T-cell (primary cell): Measurements from ENCODE around the gene B4GALT3. TPM values are rescaled to one million over a fixed set of nuclear protein-coding genes. Genes with fewer than 3 reads are reported as not detected.
A peak's percentile ranks its signal among the peaks of the same experiment; 100 is the strongest.

ENCODE experiments used
- ATAC-seq, 4 experiments: fragments of 200-7000 bp in 3 of 4; fragments of 150-1000 bp in 1 of 4; cut with Tn5 transposase; replicated peaks in 1 of 4; 1 replicate in 3 of 4; 2 replicates in 1 of 4; pipeline ENCODE4 v1.10.0; 2021; ENCODE audit warnings: moderate library complexity in 3 of 4, mild to moderate bottlenecking in 2 of 4, moderate number of reproducible peaks in 1 of 4
- CTCF ChIA-PET, 2 donors: fragments of 300-600 bp; sonication (Branson Sonifier 250); formaldehyde crosslinking; loops; one replicate each; lab custom pipeline; 2022; ENCODE audit warnings: antibody characterized with exemption in 2 of 2; lab: Charles Lee
- POLR2A ChIA-PET, 2 donors: fragments of 300-600 bp; sonication (Branson Sonifier 250); formaldehyde crosslinking; loops; one replicate each; lab custom pipeline; 2022; ENCODE audit warnings: antibody characterized with exemption in 2 of 2; lab: Charles Lee
- DNase-seq, 35 experiments: peaks; one replicate each; pipeline versions ENCODE4 v3.0.0 to v3.0.0-alpha.2; 2013 to 2023
- H3K27ac ChIP-seq: one replicate; pipeline ENCODE4 v1.5.1; 2013; ENCODE audit warnings: low read length
- H3K27me3 ChIP-seq, 2 experiments: replicated peaks in 1 of 2; 1 replicate in 1 of 2; 2 replicates in 1 of 2; pipeline versions ENCODE4 v1.6.1 to v1.7.0; 2013; ENCODE audit warnings: low read length in 1 of 2, mixed read lengths in 1 of 2; ENCODE audit not compliant: control insufficient read depth in 2 of 2, insufficient read depth in 2 of 2; ENCODE audit errors: extremely low read depth in 1 of 2
- H3K36me3 ChIP-seq, 2 donors: 1 replicate in 1 of 2; 2 replicates in 1 of 2; pipeline versions ENCODE4 v1.6.1 to v1.7.0; 2013; ENCODE audit warnings: low read length in 1 of 2; ENCODE audit not compliant: control insufficient read depth in 2 of 2, insufficient read depth in 1 of 2; ENCODE audit errors: extremely low read depth in 1 of 2
- H3K4me1 ChIP-seq, 2 experiments: 1 replicate in 1 of 2; 2 replicates in 1 of 2; pipeline versions ENCODE4 v1.6.1 to v1.7.0; 2013; ENCODE audit warnings: low read length in 2 of 2, mixed read lengths in 1 of 2; ENCODE audit not compliant: insufficient read depth in 2 of 2, control insufficient read depth in 1 of 2; ENCODE audit errors: extremely low read depth in 1 of 2
- H3K4me3 ChIP-seq, 2 donors: 1 replicate in 1 of 2; 2 replicates in 1 of 2; pipeline versions ENCODE4 v1.5.1 to v1.7.0; 2013; ENCODE audit warnings: mild to moderate bottlenecking in 2 of 2, low read length in 1 of 2, moderate library complexity in 1 of 2; ENCODE audit not compliant: control insufficient read depth in 1 of 2; ENCODE audit errors: extremely low read depth in 1 of 2
- H3K9me3 ChIP-seq: 2 replicates; pipeline ENCODE4 v1.7.0; 2013
- H3K27ac Mint-ChIP-seq, 2 donors: one replicate each; pipeline ENCODE4 v1.8.0; 2020 to 2021; ENCODE audit warnings: mild to moderate bottlenecking in 2 of 2, mixed read lengths in 2 of 2
- H3K27me3 Mint-ChIP-seq, 2 donors: one replicate each; pipeline ENCODE4 v1.8.0; 2021 to 2022; ENCODE audit warnings: mixed read lengths in 2 of 2
- H3K36me3 Mint-ChIP-seq: one replicate; pipeline ENCODE4 v1.8.0; 2021; ENCODE audit warnings: mixed read lengths
- H3K4me1 Mint-ChIP-seq, 3 donors: one replicate each; pipeline ENCODE4 v1.8.0; 2020 to 2022; ENCODE audit warnings: mixed read lengths in 3 of 3, mild to moderate bottlenecking in 1 of 3
- H3K4me3 Mint-ChIP-seq, 3 donors: one replicate each; pipeline ENCODE4 v1.8.0; 2020 to 2022; ENCODE audit warnings: mild to moderate bottlenecking in 3 of 3, mixed read lengths in 3 of 3, moderate library complexity in 3 of 3
- H3K9me3 Mint-ChIP-seq, 3 donors: one replicate each; pipeline ENCODE4 v1.8.0; 2020 to 2022; ENCODE audit warnings: mixed read lengths in 3 of 3
- WGBS: methylation state at CpG from one replicate; pipeline ENCODE4 v1.1.5; 2013; ENCODE audit warnings: missing lambda C conversion rate; ENCODE audit not compliant: insufficient coverage; 5-methylcytosine and 5-hydroxymethylcytosine counted together
- total RNA-seq, 35 experiments: library from RNA in 6 of 35; stranded (reverse) in 6 of 35; fragments of 120-200 nt in 1 of 35; gene quantifications; one replicate each; pipeline versions ENCODE4 v1.2.1 to v1.2.4 and lab custom pipeline; 2013 to 2026

Gene B4GALT3
- total RNA-seq, 5 donors from 2014 or later (not counting 1 experiment from before 2014, with no cell fraction given): 48.4 to 77.8 (median 69.3) TPM

GRCh38 chr1:161218301-161219077 lies 41.2 kb upstream of the B4GALT3 start:
- CTCF ChIA-PET: interaction anchor here in 1 of 2 donors (0.5 to 1.3 kb wide), 4 partner anchors 9 to 87 kb away, joined by 3 to 4 read pairs (median 4); partner anchors contain the start of gene PPOX
- WGBS: 65% methylated on average over 2 of the region's 8 CpGs
- POLR2A ChIA-PET: interaction anchor here in 1 of 2 donors (0.5 to 0.6 kb wide), 3 partner anchors 10 to 53 kb away, joined by 3 to 4 read pairs (median 3); no protein-coding TSS in a partner anchor

GRCh38 chr1:161217831-161218230 lies 40.5 kb upstream of the B4GALT3 start:
- Histone ChIP-seq H3K4me3 (no peak overlapping the region), H3K4me1 (peaks cover 21 to 29% of the 10 kb centered on the region in 2 experiments), H3K9me3 (no peaks in the 10 kb centered on the region), H3K27ac (peak overlapping the region; percentile 20), H3K36me3 (peaks cover 0 to 18% of the 10 kb centered on the region in 2 donors), H3K27me3 (no peaks in the 10 kb centered on the region)
- Mint-ChIP-seq H3K27me3 (no peaks in the 10 kb centered on the region), H3K4me1 (peaks cover 49 to 60% (median 55%) of the 10 kb centered on the region in 3 donors), H3K4me3 (peak overlapping the region in 2 of 3 donors; percentile 45 to 69), H3K9me3 (no peaks in the 10 kb centered on the region), H3K36me3 (peaks cover 22% of the 10 kb centered on the region), H3K27ac (peak overlapping the region; percentile 94 to 97)
- CTCF ChIA-PET: interaction anchor here in 1 of 2 donors (0.6 to 1.3 kb wide), 4 partner anchors 8 to 32 kb away, joined by 3 to 4 read pairs (median 3); partner anchors contain the start of gene TOMM40L
- POLR2A ChIA-PET: interaction anchor here (0.6 kb wide), 2 partner anchors 41 to 53 kb away, joined by 4 to 9 read pairs; partner anchors contain the start of gene PCP4L1 (in 1 of the 2)
- DNase-seq (no peak), ATAC-seq (no peak)
- 69% methylated on average over 3 of the region's 6 CpGs for WGBS

More at GRCh38 chr1:161218301-161219077, 41.2 kb upstream of the B4GALT3 start:
- no peaks in the 10 kb centered on the region for H3K27me3 Mint-ChIP-seq
- peak overlapping the region; percentile 20 for H3K27ac ChIP-seq
- H3K4me3 Mint-ChIP-seq: peak overlapping the region in 2 of 3 donors; percentile 18 to 69
- peaks cover 16% of the 10 kb centered on the region for H3K36me3 Mint-ChIP-seq
- peaks cover 49 to 60% (median 55%) of the 10 kb centered on the region in 3 donors for H3K4me1 Mint-ChIP-seq
- peaks cover 0 to 11% of the 10 kb centered on the region in 2 donors for H3K36me3 ChIP-seq
- peak; percentile 47 to 72 (median 62) for ATAC-seq
- no peaks in the 10 kb centered on the region for H3K9me3 ChIP-seq
- H3K9me3 Mint-ChIP-seq: no peaks in the 10 kb centered on the region
- peak overlapping the region; percentile 94 to 97 for H3K27ac Mint-ChIP-seq
- no peaks in the 10 kb centered on the region for H3K27me3 ChIP-seq
- no peak overlapping the region for H3K4me3 ChIP-seq
- peak in 1 of 35 experiments; percentile 20 for DNase-seq
- peaks cover 21 to 29% of the 10 kb centered on the region in 2 experiments for H3K4me1 ChIP-seq

- Histone ChIP-seq H3K9me3 (no peaks in the 10 kb centered on the region), H3K36me3 (peaks cover 0 to 24% of the 10 kb centered on the region in 2 donors), H3K27me3 (no peaks in the 10 kb centered on the region), H3K4me1 (peaks cover 21 to 29% of the 10 kb centered on the region in 2 experiments), H3K27ac (no peak overlapping the region), H3K4me3 (no peak overlapping the region)
- WGBS: 75% methylated on average over 6 of the region's 7 CpGs
- ChIA-PET CTCF (interaction anchor here in 1 of 2 donors (0.8 to 1.3 kb wide), 4 partner anchors 8 to 11 kb away, joined by 3 to 5 read pairs (median 4); partner anchors contain the start of gene TOMM40L), POLR2A (interaction anchor here in 1 of 2 donors (0.6 to 0.7 kb wide), 2 partner anchors 9 to 41 kb away, joined by 3 to 9 read pairs; partner anchors contain the start of genes PCP4L1 and TOMM40L)
- Mint-ChIP-seq H3K36me3 (peaks cover 28% of the 10 kb centered on the region), H3K27ac (peak overlapping the region; percentile 94 to 97), H3K9me3 (no peaks in the 10 kb centered on the region), H3K4me1 (peaks cover 49 to 57% (median 54%) of the 10 kb centered on the region in 3 donors), H3K27me3 (no peaks in the 10 kb centered on the region), H3K4me3 (peak overlapping the region; percentile 40 to 69 (median 52))
- no peak for DNase-seq
- ATAC-seq: no peak
Measured at GRCh38 chr1:161216945-161217712, 39.8 kb upstream of the B4GALT3 start.

GRCh38 chr1:161215076-161215475 lies 37.8 kb upstream of the B4GALT3 start, which contains the start of gene FCER1G:
FCER1G (plus strand) TSS chr1:161215295; CDS start chr1:161215322, 27 bp downstream.
- ATAC-seq (no peak), DNase-seq (no peak)
- H3K4me3 ChIP-seq: peak within 1 kb of the TSS in 1 of 2 donors; percentile 46
- Mint-ChIP-seq H3K4me3 (peak within 1 kb of the TSS; percentile 34 to 70 (median 36)), H3K9me3 (no peaks in the 10 kb centered on the region), H3K4me1 (peaks cover 44 to 52% (median 47%) of the 10 kb centered on the region in 3 donors), H3K36me3 (peaks cover 42% of the 10 kb centered on the region), H3K27me3 (no peaks in the 10 kb centered on the region), H3K27ac (peak within 1 kb of the TSS; percentile 75 to 86)
- 27% methylated on average over 5 of the region's 10 CpGs for WGBS
- peaks cover 20 to 30% of the 10 kb centered on the region in 2 experiments for H3K4me1 ChIP-seq
- POLR2A ChIA-PET: no interaction called here
- H3K9me3 ChIP-seq: no peaks in the 10 kb centered on the region
- no peak within 1 kb of the TSS for H3K27ac ChIP-seq
- peaks cover 6 to 45% of the 10 kb centered on the region in 2 donors for H3K36me3 ChIP-seq
- CTCF ChIA-PET: no interaction called here
- H3K27me3 ChIP-seq: no peaks in the 10 kb centered on the region

GRCh38 chr1:161214369-161214768 lies 37.1 kb upstream of the B4GALT3 start:
- H3K36me3 Mint-ChIP-seq: peaks cover 49% of the 10 kb centered on the region
- WGBS: 97% methylated on average over 3 of the region's 9 CpGs
- ChIA-PET POLR2A (no interaction called here), CTCF (no interaction called here)
- no peak for DNase-seq
- no peaks in the 10 kb centered on the region for H3K9me3 Mint-ChIP-seq
- no peak overlapping the region for H3K4me3 ChIP-seq
- H3K36me3 ChIP-seq: peaks cover 6 to 52% of the 10 kb centered on the region in 2 donors
- peaks cover 18 to 34% of the 10 kb centered on the region in 2 experiments for H3K4me1 ChIP-seq
- no peak for ATAC-seq
- H3K27me3 ChIP-seq: no peaks in the 10 kb centered on the region
- H3K27ac ChIP-seq: no peak overlapping the region
- H3K27me3 Mint-ChIP-seq: no peaks in the 10 kb centered on the region
- no peak overlapping the region for H3K4me3 Mint-ChIP-seq
- H3K9me3 ChIP-seq: no peaks in the 10 kb centered on the region
- H3K27ac Mint-ChIP-seq: peak overlapping the region; percentile 12 to 13
- peaks cover 44 to 52% (median 47%) of the 10 kb centered on the region in 3 donors for H3K4me1 Mint-ChIP-seq
